CD4-positive, alpha-beta T cell (primary cell): Measurements from ENCODE around the gene THADA. TPM values are rescaled to one million over a fixed set of nuclear protein-coding genes. Genes with fewer than 3 reads are reported as not detected.

Experiments
- ATAC-seq: fragments of 200-7000 bp; cut with Tn5 transposase; one replicate; pipeline ENCODE4 v1.10.0; 2022; ENCODE audit warnings: mild to moderate bottlenecking; ENCODE audit not compliant: poor library complexity
- CTCF ChIA-PET: fragments of 350-600 bp; sonication (Branson Sonifier 250); formaldehyde crosslinking; loops from one replicate; lab custom pipeline; 2021; ENCODE audit warnings: antibody characterized with exemption, inconsistent platforms; lab: Charles Lee
- POLR2A ChIA-PET: fragments of 350-600 bp; sonication (Branson Sonifier 250); formaldehyde crosslinking; loops from one replicate; lab custom pipeline; 2021; ENCODE audit warnings: antibody characterized with exemption, inconsistent platforms; lab: Charles Lee
- DNase-seq, 14 experiments: peaks; one replicate each; pipeline ENCODE4 v3.0.0-alpha.2; 2013 to 2020; ENCODE audit warnings: mixed read lengths in 2 of 14
- H3K27ac ChIP-seq, 2 donors: one replicate each; pipeline versions ENCODE4 v1.5.1 to v1.7.0; 2013; ENCODE audit warnings: low read length in 2 of 2, low read depth in 1 of 2, mild to moderate bottlenecking in 1 of 2
- H3K27me3 ChIP-seq, 2 experiments: 1 replicate in 1 of 2; 2 replicates in 1 of 2; pipeline versions ENCODE4 v1.6.1 to v1.7.0; 2013; ENCODE audit warnings: low read length in 2 of 2, control low read depth in 1 of 2, mild to moderate bottlenecking in 1 of 2, moderate library complexity in 1 of 2; ENCODE audit not compliant: insufficient read depth in 2 of 2, control insufficient read depth in 1 of 2
- H3K36me3 ChIP-seq: one replicate; pipeline ENCODE4 v1.6.1; 2013; ENCODE audit warnings: low read length, control low read depth; ENCODE audit not compliant: insufficient read depth
- H3K4me1 ChIP-seq: one replicate; pipeline ENCODE4 v1.6.1; 2013; ENCODE audit warnings: low read length, control low read depth; ENCODE audit not compliant: insufficient read depth
- H3K4me3 ChIP-seq: one replicate; pipeline ENCODE4 v1.5.1; 2013; ENCODE audit warnings: mild to moderate bottlenecking, low read length, moderate library complexity
- H3K9me3 ChIP-seq, 2 experiments: 1 replicate in 1 of 2; 2 replicates in 1 of 2; pipeline versions ENCODE4 v1.6.1 to v1.7.0; 2013; ENCODE audit warnings: low read length in 2 of 2, mild to moderate bottlenecking in 2 of 2, control low read depth in 1 of 2, moderate library complexity in 1 of 2; ENCODE audit not compliant: control insufficient read depth in 1 of 2, insufficient read depth in 1 of 2
- H3K27ac Mint-ChIP-seq: one replicate; pipeline ENCODE4 v1.8.0; 2020; ENCODE audit warnings: mixed read lengths
- H3K27me3 Mint-ChIP-seq: one replicate; pipeline ENCODE4 v1.8.0; 2021; ENCODE audit warnings: mixed read lengths
- H3K36me3 Mint-ChIP-seq: one replicate; pipeline ENCODE4 v1.8.0; 2021; ENCODE audit warnings: low read depth, mixed read lengths
- H3K4me1 Mint-ChIP-seq: one replicate; pipeline ENCODE4 v1.8.0; 2021; ENCODE audit warnings: low read depth, mixed read lengths
- H3K4me3 Mint-ChIP-seq: one replicate; pipeline ENCODE4 v1.8.0; 2020; ENCODE audit warnings: mild to moderate bottlenecking, mixed read lengths
- H3K9me3 Mint-ChIP-seq: one replicate; pipeline ENCODE4 v1.8.0; 2020; ENCODE audit warnings: mixed read lengths
- CTCF ChIP-seq: fragments of 200-600 bp; IDR thresholded peaks from one replicate; pipeline ENCODE4 v1.8.0; 2022; ENCODE audit warnings: antibody characterized with exemption, mild to moderate bottlenecking
- intact Hi-C, 2 experiments: fragments of 100-400 bp; cut with DNase I in 1 of 2; cut with micrococcal nuclease in 1 of 2; formaldehyde crosslinking; loops; one replicate each; pipeline versions ENCODE4 v1.15.1 to v1.9.0; 2023 to 2025; cut with DNase I, micrococcal nuclease
- total RNA-seq, 174 experiments: library from RNA in 2 of 174; stranded (reverse) in 2 of 174; gene quantifications; one replicate each; pipeline ENCODE4 v1.2.3 and lab custom pipeline; 2021 to 2026

Gene THADA
- total RNA-seq, 2 experiments from 2014 or later, result 29.3 to 32.9 TPM

- intact Hi-C loops, result no loop called here
- no peaks in the 10 kb centered on the region for H3K9me3 Mint-ChIP-seq
- no peak overlapping the region for H3K27ac ChIP-seq
- TF ChIP-seq CTCF, result no peak
- H3K4me3 Mint-ChIP-seq, result no peak overlapping the region
- H3K4me1 Mint-ChIP-seq, result no peaks in the 10 kb centered on the region
- no peaks in the 10 kb centered on the region for H3K27me3 Mint-ChIP-seq
- ATAC-seq (no peak), DNase-seq (no peak)
- H3K27ac Mint-ChIP-seq, result no peak overlapping the region
- no peak overlapping the region for H3K4me3 ChIP-seq
- H3K9me3 ChIP-seq, result no peaks in the 10 kb centered on the region
- H3K36me3 ChIP-seq, result peaks cover 44% of the 10 kb centered on the region
- no peaks in the 10 kb centered on the region for H3K27me3 ChIP-seq
- H3K36me3 Mint-ChIP-seq, result peaks cover 86% of the 10 kb centered on the region
- no peaks in the 10 kb centered on the region for H3K4me1 ChIP-seq
- ChIA-PET POLR2A (no interaction called here), CTCF (no interaction called here)
Observed at GRCh38 chr2:43278564-43279220, 317.1 kb downstream of the THADA start.

- H3K4me3 Mint-ChIP-seq, result no peak overlapping the region
- no peak for DNase-seq
- POLR2A ChIA-PET, result no interaction called here
- no peak for ATAC-seq
- CTCF ChIA-PET, result no interaction called here
- Histone ChIP-seq H3K36me3 (peaks cover 27% of the 10 kb centered on the region), H3K27ac (no peak overlapping the region), H3K27me3 (no peaks in the 10 kb centered on the region), H3K4me1 (no peaks in the 10 kb centered on the region), H3K4me3 (no peak overlapping the region), H3K9me3 (no peaks in the 10 kb centered on the region)
- no peaks in the 10 kb centered on the region for H3K4me1 Mint-ChIP-seq
- no peaks in the 10 kb centered on the region for H3K27me3 Mint-ChIP-seq
- H3K9me3 Mint-ChIP-seq, result no peaks in the 10 kb centered on the region
- TF ChIP-seq CTCF, result no peak
- intact Hi-C loops, result no loop called here
- H3K36me3 Mint-ChIP-seq, result peaks cover 76% of the 10 kb centered on the region
- H3K27ac Mint-ChIP-seq, result no peak overlapping the region
Observed at GRCh38 chr2:43276962-43277391, 318.9 kb downstream of the THADA start.

GRCh38 chr2:43276266-43276941 is 319.4 kb downstream of the THADA start:
- Histone ChIP-seq H3K4me3 (no peak overlapping the region), H3K27ac (no peak overlapping the region), H3K36me3 (peaks cover 23% of the 10 kb centered on the region), H3K9me3 (no peaks in the 10 kb centered on the region), H3K27me3 (no peaks in the 10 kb centered on the region), H3K4me1 (no peaks in the 10 kb centered on the region)
- ChIA-PET POLR2A (no interaction called here), CTCF (no interaction called here)
- ATAC-seq, result no peak
- no peak for DNase-seq
- Mint-ChIP-seq H3K27me3 (no peaks in the 10 kb centered on the region), H3K9me3 (no peaks in the 10 kb centered on the region), H3K4me1 (no peaks in the 10 kb centered on the region), H3K27ac (no peak overlapping the region), H3K36me3 (peaks cover 75% of the 10 kb centered on the region), H3K4me3 (no peak overlapping the region)
- TF ChIP-seq CTCF, result no peak
- intact Hi-C loops, result no loop called here
